Measurements from ENCODE around the gene MAPKBP1.

GRCh38 chr15:41790756-41791546, 16.7 kb downstream of the MAPKBP1 start:
- TF ChIP-seq, protein P1, sequence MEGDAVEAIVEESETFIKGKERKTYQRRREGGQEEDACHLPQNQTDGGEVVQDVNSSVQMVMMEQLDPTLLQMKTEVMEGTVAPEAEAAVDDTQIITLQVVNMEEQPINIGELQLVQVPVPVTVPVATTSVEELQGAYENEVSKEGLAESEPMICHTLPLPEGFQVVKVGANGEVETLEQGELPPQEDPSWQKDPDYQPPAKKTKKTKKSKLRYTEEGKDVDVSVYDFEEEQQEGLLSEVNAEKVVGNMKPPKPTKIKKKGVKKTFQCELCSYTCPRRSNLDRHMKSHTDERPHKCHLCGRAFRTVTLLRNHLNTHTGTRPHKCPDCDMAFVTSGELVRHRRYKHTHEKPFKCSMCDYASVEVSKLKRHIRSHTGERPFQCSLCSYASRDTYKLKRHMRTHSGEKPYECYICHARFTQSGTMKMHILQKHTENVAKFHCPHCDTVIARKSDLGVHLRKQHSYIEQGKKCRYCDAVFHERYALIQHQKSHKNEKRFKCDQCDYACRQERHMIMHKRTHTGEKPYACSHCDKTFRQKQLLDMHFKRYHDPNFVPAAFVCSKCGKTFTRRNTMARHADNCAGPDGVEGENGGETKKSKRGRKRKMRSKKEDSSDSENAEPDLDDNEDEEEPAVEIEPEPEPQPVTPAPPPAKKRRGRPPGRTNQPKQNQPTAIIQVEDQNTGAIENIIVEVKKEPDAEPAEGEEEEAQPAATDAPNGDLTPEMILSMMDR (IDR thresholded peaks at IDR 0.05): no peak
- no peak for TF ChIP-seq EP300 (IDR thresholded peaks at IDR 0.05)
